Stimulated activated naive CD8-positive, alpha-beta T cell treated with anti-CD3 and anti-CD28 coated beads, Interleukin-15, amount 100 ng/mL, for 72 hours (primary cell): ENCODE data around the gene BCAM.
"Not testable (repeated sequence)": the region's sequence is repeated elsewhere in the genome, so short reads cannot be mapped to it uniquely, and the experiment has no call there.

Experiments used
- ATAC-seq: fragments of 150-1000 bp; cut with Tn5 transposase; 2 replicates; pipeline ENCODE4 v1.10.0; 2021; ENCODE audit warnings: mild to moderate bottlenecking, moderate library complexity
- DNase-seq, 2 donors: peaks; one replicate each; pipeline ENCODE4 v3.0.0; 2021 to 2022
- H3K27ac Mint-ChIP-seq, 2 donors: one replicate each; pipeline ENCODE4 v1.8.0; 2022; ENCODE audit warnings: mild to moderate bottlenecking in 2 of 2, mixed read lengths in 2 of 2, moderate library complexity in 2 of 2
- H3K27me3 Mint-ChIP-seq: one replicate; pipeline ENCODE4 v1.8.0; 2022; ENCODE audit warnings: mixed read lengths
- H3K4me1 Mint-ChIP-seq: one replicate; pipeline ENCODE4 v1.8.0; 2022; ENCODE audit warnings: mild to moderate bottlenecking, mixed read lengths
- H3K4me3 Mint-ChIP-seq, 2 donors: one replicate each; pipeline ENCODE4 v1.8.0; 2022; ENCODE audit warnings: mild to moderate bottlenecking in 2 of 2, mixed read lengths in 2 of 2, moderate library complexity in 1 of 2
- H3K9me3 Mint-ChIP-seq, 2 donors: one replicate each; pipeline ENCODE4 v1.8.0; 2022; ENCODE audit warnings: mixed read lengths in 2 of 2

BCAM gene

GRCh38 chr19:44781694-44782093 lies 27.2 kb upstream of the BCAM start:
- not testable (repeated sequence) for H3K4me1 Mint-ChIP-seq, DNase-seq, H3K27me3 Mint-ChIP-seq, H3K9me3 Mint-ChIP-seq, ATAC-seq, H3K4me3 Mint-ChIP-seq
- H3K27ac Mint-ChIP-seq: peak overlapping the region in 1 of 2 donors; percentile 19

DNA sequence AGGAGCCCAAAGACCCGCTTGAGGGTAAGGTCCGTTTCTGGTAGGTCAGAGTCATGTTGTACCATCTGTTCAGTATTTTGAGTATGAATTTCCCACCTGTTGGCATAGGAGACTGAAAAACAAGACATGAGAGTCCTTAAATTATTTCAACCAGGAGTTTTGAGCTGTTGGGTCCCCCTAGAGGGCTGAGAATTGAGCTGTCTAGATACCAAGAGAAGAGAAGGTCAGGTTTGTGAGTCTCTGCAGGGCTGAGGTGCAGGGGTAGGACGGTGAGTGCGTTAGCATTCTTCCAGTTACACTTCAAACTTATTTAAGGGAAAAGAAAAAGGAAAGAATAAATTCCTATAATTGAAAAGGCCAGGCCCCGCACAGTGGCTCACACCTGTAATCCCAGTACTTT lies 26.2 kb upstream of the BCAM start:
- no peak for ATAC-seq
- Mint-ChIP-seq H3K9me3 (no peaks in the 10 kb centered on the region), H3K4me1 (peaks cover 9% of the 10 kb centered on the region), H3K4me3 (no peak overlapping the region), H3K27ac (no peak overlapping the region), H3K27me3 (no peaks in the 10 kb centered on the region)
- DNase-seq: no peak

DNA sequence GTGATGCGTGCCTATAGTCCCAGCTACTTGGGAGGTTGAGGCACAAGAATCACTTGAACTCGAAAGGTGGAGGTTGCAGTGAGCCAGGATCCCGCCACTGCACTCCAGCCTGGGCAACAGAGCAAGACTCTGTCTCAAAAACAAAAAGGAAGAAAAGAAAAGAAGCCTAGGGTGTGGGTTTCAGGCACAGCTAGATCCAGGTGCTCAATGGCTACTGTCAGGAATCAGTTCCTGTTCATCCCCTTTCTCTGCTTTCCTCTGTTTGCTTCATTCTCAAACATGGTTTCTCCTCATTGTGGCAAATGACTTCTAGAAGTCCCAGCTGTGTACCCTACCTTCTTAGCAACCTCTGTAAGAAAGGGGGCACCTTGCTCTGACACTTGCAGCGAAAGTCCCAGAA lies 25.4 kb upstream of the BCAM start:
- Mint-ChIP-seq H3K27ac (no peak overlapping the region), H3K4me1 (peaks cover 9% of the 10 kb centered on the region), H3K4me3 (no peak overlapping the region), H3K27me3 (no peaks in the 10 kb centered on the region), H3K9me3 (no peaks in the 10 kb centered on the region)
- ATAC-seq (no peak), DNase-seq (no peak)

GRCh38 chr19:44785271-44785670 lies 23.6 kb upstream of the BCAM start:
- ATAC-seq: no peak
- no peaks in the 10 kb centered on the region for H3K9me3 Mint-ChIP-seq
- H3K4me1 Mint-ChIP-seq: peaks cover 9% of the 10 kb centered on the region
- no peaks in the 10 kb centered on the region for H3K27me3 Mint-ChIP-seq
- H3K4me3 Mint-ChIP-seq: no peak overlapping the region
- DNase-seq: no peak
- no peak overlapping the region for H3K27ac Mint-ChIP-seq

GRCh38 chr19:44785993-44786392 lies 22.9 kb upstream of the BCAM start:
- DNase-seq: no peak
- ATAC-seq: no peak
- Mint-ChIP-seq H3K9me3 (no peaks in the 10 kb centered on the region), H3K4me3 (no peak overlapping the region), H3K4me1 (peaks cover 9% of the 10 kb centered on the region), H3K27ac (no peak overlapping the region), H3K27me3 (no peaks in the 10 kb centered on the region)

DNA sequence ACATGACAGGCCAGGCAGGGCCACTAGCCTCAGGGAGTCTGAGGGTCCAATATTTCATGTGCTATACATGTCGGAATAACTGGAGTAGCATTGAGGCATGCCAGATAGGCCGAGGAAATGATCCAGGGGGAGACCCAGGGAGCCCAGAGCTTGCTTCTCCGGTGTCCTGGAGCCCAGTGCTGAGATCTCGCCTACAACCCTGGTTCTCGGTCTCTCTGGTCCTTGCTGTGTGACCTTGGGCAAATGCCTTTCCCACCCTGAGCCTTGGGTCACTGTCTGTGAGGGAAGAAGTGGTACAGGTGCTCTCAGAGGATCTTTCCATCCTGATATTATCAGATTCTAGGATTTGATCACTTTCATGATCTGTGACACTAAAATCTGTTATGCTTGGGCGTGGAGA lies 19.9 kb upstream of the BCAM start:
- no peaks in the 10 kb centered on the region for H3K9me3 Mint-ChIP-seq
- no peak for ATAC-seq
- no peaks in the 10 kb centered on the region for H3K27me3 Mint-ChIP-seq
- peak overlapping the region in 1 of 2 donors; percentile 8 for H3K27ac Mint-ChIP-seq
- no peak for DNase-seq
- no peak overlapping the region for H3K4me3 Mint-ChIP-seq
- H3K4me1 Mint-ChIP-seq: peaks cover 9% of the 10 kb centered on the region

- no peaks in the 10 kb centered on the region for H3K27me3 Mint-ChIP-seq
- no peaks in the 10 kb centered on the region for H3K9me3 Mint-ChIP-seq
- no peak overlapping the region for H3K27ac Mint-ChIP-seq
- no peak for DNase-seq
- no peaks in the 10 kb centered on the region for H3K4me1 Mint-ChIP-seq
- H3K4me3 Mint-ChIP-seq: no peak overlapping the region
- no peak for ATAC-seq
Measured at GRCh38 chr19:44789943-44790483, 18.9 kb upstream of the BCAM start.

DNA sequence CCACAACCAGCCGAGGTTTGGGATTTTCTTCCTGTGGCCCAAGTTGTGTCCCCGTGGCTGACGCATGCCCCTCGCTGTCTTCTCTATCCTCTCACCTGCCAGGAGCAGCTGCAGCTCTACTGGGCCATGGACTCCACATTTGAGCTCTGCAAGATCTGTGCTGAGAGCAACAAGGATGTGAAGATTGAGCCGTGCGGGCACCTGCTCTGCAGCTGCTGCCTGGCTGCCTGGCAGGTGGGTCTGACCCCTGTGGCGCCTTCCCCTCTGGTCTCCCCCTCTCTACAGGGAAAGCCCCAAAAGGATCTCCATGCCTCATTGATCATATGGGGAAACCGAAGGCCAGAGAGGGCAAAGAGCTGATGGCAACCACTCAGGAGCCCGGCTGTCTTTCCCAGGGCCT lies 16.6 kb upstream of the BCAM start:
- H3K9me3 Mint-ChIP-seq: no peaks in the 10 kb centered on the region
- H3K4me3 Mint-ChIP-seq: no peak overlapping the region
- no peak for DNase-seq
- H3K4me1 Mint-ChIP-seq: peaks cover 16% of the 10 kb centered on the region
- no peak overlapping the region for H3K27ac Mint-ChIP-seq
- no peak for ATAC-seq
- no peaks in the 10 kb centered on the region for H3K27me3 Mint-ChIP-seq

DNA sequence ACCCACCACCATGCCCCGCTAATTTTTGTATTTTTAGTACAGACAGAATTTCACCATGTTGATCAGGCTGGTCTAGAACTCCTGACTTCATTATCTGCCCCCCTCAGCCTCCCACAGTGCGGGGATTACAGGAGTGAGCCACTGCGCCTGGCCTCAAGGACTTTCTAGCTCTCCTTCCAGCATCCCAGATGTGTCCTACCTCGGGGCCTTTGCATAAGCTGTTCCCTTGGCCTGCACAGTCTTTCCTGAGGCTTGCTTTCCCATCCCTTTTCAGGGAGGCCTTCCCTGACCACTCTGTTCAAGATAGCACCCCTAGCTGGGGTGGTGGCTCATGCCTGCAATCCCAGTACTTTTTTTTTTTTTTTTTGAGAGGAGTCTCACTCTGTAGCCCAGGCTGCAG lies 14.3 kb upstream of the BCAM start:
- H3K4me1 Mint-ChIP-seq: peaks cover 16% of the 10 kb centered on the region
- DNase-seq (no peak), ATAC-seq (no peak)
- H3K27me3 Mint-ChIP-seq: no peaks in the 10 kb centered on the region
- H3K4me3 Mint-ChIP-seq: no peak overlapping the region
- peak overlapping the region in 1 of 2 donors; percentile 76 for H3K27ac Mint-ChIP-seq
- H3K9me3 Mint-ChIP-seq: no peaks in the 10 kb centered on the region

DNA sequence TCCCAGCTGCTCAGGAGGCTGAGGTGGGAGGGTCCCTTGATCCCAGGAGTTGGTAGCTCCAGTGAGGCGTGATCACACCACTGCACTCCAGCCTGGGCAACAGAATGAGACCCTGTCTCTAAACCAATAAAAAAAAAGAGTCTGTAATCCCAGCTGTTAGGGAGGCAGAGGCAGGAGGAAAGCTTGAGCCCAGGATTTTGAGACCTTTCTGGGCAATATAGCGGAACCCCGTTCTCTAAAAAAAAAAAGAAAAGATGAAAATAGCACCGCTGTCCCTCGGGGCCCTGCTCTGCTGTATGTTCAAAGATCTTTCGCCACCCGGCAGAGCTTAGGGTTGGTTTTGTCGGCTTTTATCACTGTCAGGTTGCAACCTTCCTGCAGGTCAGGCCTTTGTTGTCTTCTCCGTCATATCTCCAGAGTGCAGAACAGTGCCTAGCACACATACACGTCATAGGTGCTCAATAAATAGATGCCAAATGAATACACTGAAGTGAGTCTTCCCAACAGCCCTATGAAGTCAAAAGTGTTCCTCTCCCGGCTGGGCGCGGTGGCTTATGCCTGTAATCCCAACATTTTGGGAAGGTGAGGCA lies 13.4 kb upstream of the BCAM start:
- H3K4me1 Mint-ChIP-seq: peaks cover 21% of the 10 kb centered on the region
- H3K4me3 Mint-ChIP-seq: no peak overlapping the region
- no peaks in the 10 kb centered on the region for H3K27me3 Mint-ChIP-seq
- H3K9me3 Mint-ChIP-seq: no peaks in the 10 kb centered on the region
- no peak overlapping the region for H3K27ac Mint-ChIP-seq
- no peak for DNase-seq
- no peak for ATAC-seq

DNA sequence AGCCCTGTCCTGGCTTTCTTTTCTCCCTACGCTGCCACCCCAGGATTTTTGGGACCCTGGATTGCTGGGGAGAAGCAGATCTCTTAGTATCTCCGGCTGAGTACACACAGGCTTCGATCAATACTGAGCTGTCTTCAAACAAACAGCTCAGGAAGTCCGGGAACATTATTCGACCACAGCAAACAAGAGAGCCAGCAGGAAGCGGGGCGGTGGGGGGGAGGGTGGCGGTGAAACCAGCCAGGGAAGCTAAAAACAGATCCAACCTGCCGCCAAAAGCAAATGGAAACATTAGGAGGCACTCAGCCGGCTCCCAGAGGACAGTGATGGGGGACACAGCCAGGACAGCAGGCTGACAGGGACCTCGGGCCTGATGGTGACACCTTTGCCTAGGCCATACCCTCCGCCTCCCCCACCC lies 12.2 kb upstream of the BCAM start:
- no peak overlapping the region for H3K4me3 Mint-ChIP-seq

GRCh38 chr19:44799627-44800346 lies 9.1 kb upstream of the BCAM start:
- peak overlapping the region in 1 of 2 donors; percentile 6 for H3K27ac Mint-ChIP-seq

More for the DNA sequence above, 12.2 kb upstream of the BCAM start:
- ATAC-seq (no peak), DNase-seq (no peak)
- Mint-ChIP-seq H3K27me3 (no peaks in the 10 kb centered on the region), H3K4me1 (peaks cover 22% of the 10 kb centered on the region), H3K27ac (peak overlapping the region; percentile 81 to 86), H3K9me3 (no peaks in the 10 kb centered on the region)

GRCh38 chr19:44800461-44800860 lies 8.4 kb upstream of the BCAM start:
- H3K4me3 Mint-ChIP-seq: no peak overlapping the region
- DNase-seq (peak; percentile 85 to 86), ATAC-seq (peak; percentile 98)
- H3K9me3 Mint-ChIP-seq: no peaks in the 10 kb centered on the region
- no peaks in the 10 kb centered on the region for H3K27me3 Mint-ChIP-seq
- peaks cover 22% of the 10 kb centered on the region for H3K4me1 Mint-ChIP-seq
- no peak overlapping the region for H3K27ac Mint-ChIP-seq

More at GRCh38 chr19:44799627-44800346, 9.1 kb upstream of the BCAM start:
- H3K4me3 Mint-ChIP-seq: no peak overlapping the region
- H3K9me3 Mint-ChIP-seq: no peaks in the 10 kb centered on the region
- peaks cover 22% of the 10 kb centered on the region for H3K4me1 Mint-ChIP-seq
- ATAC-seq (no peak), DNase-seq (no peak)
- H3K27me3 Mint-ChIP-seq: no peaks in the 10 kb centered on the region

- Mint-ChIP-seq H3K9me3 (no peaks in the 10 kb centered on the region), H3K27ac (no peak overlapping the region), H3K27me3 (peaks cover 20% of the 10 kb centered on the region), H3K4me1 (peaks cover 12% of the 10 kb centered on the region), H3K4me3 (no peak overlapping the region)
- no peak for ATAC-seq
- DNase-seq: no peak
Measured at GRCh38 chr19:44803442-44804428, 5.2 kb upstream of the BCAM start.

- Mint-ChIP-seq H3K4me3 (no peak overlapping the region), H3K27ac (peak overlapping the region in 1 of 2 donors; percentile 59), H3K27me3 (peaks cover 44% of the 10 kb centered on the region), H3K4me1 (peaks cover 15% of the 10 kb centered on the region), H3K9me3 (no peaks in the 10 kb centered on the region)
- no peak for ATAC-seq
- no peak for DNase-seq
Measured at GRCh38 chr19:44806291-44806690, 2.6 kb upstream of the BCAM start.
